HG03571 (cell line): Measurements from ENCODE around the gene ZFTA.
"Not testable (repeated sequence)": the region's sequence is repeated elsewhere in the genome, so short reads cannot be mapped to it uniquely, and the experiment has no call there.

Experiments used
- ATAC-seq: cut with Tn5 transposase; IDR thresholded peaks from one replicate; pipeline ENCODE4 v1.9.1; 2021; ENCODE audit not compliant: unreplicated experiment

Gene ZFTA

DNA sequence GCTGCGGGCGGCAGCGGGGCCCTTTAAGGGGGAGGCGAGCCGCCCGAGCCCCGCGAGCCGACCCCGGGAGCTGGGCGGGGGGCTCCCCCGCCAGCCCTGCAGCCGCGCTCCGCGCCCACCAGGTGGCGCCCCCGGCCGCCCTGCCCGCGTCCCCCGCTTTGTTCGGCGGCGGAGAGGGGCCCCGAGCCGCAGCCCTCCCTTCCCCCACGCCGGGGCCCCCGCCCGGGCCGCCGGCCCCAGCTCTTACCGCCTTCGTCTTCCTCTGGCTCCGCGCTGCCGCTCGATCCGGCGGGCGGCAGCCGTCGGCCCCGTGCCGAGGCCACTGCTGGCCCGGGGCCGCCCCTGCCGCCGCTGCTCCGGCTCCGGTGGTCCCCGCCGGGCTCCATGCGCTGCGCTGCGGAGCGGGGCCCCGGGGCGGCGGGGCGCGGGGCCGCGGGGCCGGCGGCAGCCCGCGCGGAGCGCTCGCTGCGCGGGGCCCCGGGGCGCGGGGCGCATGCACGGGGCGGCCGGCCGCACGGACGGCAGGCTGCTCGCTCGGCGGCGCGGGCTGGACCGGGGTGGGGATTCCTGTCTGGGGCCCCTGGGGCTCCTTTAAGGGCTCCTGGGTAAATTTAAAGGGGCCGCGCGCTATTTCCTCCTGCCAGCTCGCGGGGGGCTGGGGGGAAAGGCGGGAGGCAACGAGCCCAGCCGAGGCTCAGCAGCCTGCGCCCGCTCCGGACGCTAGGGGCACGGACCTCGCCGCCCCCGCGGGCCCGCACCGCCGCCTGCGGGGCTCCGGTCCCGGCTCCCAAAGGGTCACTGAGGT lies at the start of gene ZFTA:
TSS of gene ZFTA (minus strand) at position 539 of the 805 bp plus-strand sequence. CDS start at position 386, 153 bp downstream.
- ATAC-seq = peak; percentile 53

DNA sequence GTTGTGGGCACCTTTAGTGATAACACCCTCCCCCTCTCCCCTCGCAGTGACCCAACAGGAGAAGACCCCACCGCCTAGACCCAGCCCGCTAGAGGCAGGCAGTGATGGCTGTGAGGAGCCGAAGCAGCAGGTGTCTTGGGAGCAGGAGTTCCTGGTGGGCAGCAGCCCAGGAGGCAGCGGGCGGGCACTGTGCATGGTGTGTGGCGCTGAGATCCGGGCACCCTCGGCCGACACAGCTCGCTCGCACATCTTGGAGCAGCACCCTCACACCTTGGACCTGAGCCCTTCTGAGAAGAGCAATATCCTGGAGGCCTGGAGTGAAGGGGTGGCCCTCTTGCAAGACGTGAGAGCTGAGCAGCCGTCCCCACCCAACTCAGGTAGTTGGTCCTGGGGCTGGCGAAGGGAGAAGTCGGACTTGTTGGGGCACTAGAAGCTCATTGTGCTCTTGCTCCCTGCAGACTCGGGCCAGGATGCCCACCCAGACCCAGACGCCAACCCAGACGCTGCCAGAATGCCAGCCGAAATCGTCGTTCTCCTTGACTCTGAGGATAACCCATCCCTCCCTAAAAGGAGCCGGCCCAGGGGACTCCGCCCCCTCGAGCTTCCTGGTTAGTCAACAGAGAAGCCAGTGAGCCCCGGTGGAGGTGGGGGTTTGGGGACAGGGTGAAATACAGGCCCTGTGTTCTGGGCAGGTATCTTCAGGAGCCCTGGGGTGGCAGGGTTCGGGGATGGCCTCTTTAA lies 49.4 kb upstream of the ZFTA start:
- ATAC-seq = no peak

DNA sequence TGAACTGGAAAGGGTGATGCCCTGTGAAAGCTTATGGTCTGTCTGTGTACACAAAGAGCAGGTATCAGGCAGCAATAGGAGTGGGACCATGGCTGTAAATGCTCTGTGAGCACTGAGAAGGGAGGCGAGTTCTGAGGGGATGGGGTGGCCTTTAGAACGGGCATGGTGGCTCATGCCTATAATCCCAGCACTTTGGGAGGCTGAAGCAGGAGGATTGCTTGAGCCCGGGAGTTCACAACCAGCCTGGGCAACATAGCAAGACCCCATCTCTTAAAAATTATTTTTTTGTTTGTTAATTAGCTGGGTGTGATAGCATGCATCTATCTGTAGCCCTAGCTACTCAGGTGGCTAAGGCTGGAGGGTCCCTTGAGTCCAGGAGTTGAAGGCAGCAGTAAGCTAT lies 48.2 kb upstream of the ZFTA start:
- no peak for ATAC-seq

DNA sequence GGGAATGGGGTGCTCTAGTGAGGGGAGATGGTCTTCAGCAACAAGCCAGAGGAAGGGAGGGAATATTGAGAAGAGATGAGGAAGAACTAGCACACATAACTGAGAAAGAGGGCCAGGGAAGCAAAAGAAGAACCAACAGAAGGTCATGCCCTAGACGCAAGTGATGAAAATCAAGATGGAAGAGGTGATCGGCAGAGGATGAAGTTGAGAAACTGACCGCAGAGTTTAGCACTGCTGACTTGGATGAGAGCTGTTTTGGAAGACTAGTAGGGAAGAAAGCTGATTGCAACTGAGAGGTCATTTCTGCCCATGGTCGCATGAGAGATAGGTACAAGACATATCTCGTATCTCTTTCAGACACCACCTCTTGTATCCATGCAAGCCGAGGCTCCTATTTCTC lies 47.6 kb upstream of the ZFTA start:
- ATAC-seq = no peak

DNA sequence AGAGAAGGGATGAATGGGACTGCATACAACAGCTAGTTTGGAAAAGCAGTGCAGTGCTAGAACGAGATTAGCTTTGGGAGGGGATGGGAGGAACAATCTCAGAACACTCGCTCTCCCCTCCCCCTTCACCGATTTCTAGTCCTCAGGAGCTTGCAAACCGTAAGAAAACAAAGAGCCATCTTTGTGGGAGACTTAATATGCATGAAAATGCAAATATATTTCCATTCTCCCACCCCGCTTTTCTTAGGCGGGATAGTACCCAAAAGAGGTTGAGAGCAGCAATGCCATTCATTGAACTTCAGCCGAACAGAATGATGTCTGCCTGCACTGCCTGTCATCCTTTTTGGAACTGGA lies 45.8 kb upstream of the ZFTA start:
- ATAC-seq = no peak

DNA sequence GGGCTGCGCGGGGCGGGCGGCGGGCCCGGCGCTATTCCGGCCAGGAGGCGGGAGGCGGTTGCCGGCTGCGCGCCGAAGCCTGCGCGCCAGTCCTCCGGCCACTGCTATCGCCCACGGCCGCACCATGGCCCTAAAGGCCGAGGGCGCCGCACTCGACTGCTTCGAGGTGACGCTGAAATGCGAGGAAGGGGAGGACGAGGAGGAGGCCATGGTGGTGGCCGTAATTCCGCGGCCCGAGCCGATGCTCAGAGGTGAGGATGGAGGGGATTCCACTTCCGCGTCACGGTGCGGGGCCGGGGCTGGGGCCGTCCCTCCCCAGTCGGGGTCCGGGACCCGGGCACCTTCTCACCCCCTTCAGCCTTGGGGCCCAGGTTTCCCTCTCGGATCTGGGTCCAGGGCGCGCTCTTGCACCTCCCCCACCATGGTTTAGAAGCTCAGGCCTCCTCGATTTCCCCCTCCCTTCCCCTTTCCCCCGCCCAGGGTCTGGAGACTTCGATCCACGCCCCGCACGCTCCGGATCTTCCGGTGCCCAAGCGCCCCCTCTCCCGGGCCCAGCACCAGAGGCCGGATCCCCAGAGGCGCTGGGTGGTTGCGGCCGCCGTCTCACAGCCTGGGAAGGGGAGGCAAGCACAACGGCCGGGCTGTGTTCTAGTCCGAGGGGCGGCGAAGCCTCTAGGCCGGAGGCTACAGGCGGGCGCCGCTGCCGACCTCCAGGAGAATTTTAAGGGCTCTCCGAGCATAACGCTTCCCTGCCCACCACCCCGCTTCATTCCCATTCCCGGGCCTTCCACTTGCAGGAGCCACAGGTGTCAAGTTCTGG lies 45.2 kb upstream of the ZFTA start:
- peak; percentile 31 for ATAC-seq

DNA sequence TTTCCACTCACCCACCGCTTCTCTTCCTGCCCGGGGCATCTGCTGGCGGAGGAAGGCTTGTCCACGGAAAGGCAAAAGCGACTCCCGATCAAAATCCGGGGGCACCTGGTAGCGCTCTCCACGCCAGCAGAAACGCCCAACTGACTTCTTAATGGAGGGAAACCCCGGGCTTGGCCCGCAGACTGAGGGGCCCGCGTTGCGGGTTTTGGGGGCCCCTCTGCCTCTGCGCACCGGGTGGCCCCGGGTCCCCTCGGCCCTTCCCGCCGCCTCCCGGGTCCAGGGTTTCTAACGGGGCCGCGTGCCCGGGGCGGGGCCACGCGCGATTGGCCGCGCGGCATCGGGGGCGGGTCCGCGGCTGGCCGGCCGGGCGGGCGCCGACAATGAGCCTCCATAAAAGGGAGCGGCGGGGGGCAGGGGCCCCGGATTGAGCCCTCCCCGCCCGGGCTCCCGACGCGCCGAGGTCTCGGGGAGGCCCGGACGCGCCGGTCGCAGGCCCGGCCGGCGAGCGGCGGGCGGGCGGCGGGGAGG lies 44.5 kb upstream of the ZFTA start, which contains the start of gene SPINDOC:
TSS of gene SPINDOC (plus strand) at position 422 of the 528 bp plus-strand sequence. CDS start 231 bp downstream, outside the sequence.
- peak; percentile 87 for ATAC-seq

DNA sequence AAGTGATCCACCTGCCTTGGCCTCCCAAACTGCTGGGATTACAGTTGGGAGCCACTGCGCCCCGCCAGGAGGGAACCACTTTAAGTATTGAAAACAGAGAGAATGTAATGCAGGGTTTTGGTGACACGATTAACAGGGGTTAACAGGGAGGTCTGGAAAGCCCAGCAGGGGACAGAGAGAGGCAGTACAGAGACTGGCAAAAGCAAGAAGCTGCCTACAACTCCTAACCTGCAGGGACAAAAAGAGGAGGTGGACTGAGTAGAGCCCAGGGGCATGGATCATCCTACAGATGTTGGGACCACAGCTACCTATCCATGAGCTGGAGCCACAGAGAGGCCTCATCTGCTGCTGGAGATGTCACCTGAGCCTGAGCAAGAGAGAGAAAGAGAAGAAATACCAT lies 42.9 kb upstream of the ZFTA start:
- ATAC-seq = no peak

DNA sequence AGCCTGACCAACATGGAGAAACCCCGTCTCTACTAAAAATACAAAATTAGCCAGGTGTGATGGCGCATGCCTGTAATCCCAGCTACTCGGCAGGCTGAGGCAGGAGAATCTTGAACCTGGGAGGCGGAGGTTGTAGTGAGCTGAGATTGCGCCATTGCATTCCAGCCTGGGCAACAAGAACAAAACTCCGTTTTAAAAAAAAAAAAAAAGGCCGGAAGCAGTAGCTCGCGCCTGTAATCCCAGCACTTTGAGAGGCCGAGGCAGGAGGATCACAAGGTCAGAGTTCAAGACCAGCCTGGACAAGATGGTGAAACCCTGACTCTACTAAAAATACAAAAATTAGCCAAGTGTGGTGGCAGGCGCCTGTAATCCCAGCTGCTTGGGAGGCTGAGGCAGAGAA lies 41.8 kb upstream of the ZFTA start:
- not testable (repeated sequence) for ATAC-seq

DNA sequence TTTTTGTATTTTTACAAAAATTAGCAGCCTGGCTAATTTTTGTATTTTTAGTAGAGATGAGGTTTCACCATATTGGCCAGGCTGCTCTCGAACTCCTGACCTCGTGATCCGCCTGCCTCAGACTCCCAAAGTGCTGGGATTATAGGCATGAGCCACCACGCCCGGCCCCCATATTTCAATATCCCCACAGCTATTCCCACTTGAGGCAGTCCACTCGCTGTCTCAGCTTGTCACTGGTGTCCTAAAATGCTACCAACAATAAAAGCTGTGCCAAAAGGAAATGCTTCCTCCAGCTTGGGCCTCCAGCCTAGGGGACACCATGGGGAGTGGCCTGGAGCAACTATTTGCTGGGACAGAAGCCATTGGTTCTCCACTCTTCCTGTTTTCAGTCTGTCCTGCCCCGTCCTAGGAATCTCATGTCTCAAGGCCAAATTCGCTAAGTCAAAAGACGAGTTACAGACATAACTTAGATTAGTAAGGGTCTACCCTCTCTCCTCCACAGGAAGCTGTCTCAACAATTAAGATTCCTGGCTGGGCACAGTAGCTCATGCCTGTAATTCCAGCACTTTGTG lies 37.4 kb upstream of the ZFTA start:
- no peak for ATAC-seq

DNA sequence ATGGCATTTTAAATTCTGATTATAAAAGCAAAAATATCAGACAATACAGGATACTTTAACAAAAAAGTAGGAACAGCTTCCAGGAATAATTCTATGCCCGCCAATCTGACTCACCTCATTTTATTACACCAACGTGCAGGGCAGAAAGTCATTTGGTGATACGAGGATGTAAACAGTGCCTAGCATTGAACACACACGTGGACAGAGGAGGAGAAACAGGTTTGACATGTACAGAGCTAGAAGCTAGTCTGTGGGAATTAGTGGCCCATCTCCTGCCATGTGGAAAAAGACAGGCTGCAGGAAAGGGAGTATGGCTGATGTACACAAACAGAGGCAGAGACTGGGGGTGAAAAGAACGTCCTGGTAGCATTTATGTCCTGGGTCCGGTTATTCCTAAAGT lies 35.7 kb upstream of the ZFTA start:
- no peak for ATAC-seq

DNA sequence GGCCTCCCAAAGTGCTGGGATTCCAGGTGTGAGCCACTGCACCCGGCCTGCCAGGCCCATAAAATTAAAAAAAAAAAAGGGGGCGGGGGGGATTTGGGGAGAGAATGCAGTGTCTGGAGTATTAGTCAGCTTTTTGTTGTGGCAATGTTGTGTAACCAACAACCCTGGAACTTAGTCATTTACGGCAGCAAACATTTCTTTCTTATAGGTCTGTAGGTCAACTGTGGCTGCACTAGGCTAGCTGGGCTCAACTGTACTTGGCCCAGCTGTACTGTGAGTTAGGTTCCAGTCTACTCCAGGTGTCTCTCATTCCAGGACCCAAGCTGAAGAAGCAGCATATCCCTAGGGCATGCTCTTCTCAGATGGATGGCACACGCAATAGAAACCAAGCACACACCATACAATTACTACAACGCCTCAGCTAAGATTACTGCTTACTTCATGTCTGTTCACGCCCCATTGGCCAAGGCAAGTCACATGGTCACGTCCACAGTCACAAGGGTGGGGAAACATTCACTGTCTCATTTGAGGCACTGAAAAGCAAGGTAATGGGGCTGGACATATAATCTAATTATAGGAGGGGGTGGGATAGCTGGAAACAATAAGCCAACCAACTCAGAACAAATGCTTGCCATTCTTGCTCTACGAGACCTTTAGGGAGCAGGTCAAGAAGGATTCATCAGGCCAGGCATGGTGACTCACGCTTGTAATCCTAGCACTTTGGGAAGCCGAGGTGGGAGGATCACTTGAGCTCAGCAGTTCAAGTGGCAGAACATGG lies 34.3 kb upstream of the ZFTA start:
- ATAC-seq = no peak

DNA sequence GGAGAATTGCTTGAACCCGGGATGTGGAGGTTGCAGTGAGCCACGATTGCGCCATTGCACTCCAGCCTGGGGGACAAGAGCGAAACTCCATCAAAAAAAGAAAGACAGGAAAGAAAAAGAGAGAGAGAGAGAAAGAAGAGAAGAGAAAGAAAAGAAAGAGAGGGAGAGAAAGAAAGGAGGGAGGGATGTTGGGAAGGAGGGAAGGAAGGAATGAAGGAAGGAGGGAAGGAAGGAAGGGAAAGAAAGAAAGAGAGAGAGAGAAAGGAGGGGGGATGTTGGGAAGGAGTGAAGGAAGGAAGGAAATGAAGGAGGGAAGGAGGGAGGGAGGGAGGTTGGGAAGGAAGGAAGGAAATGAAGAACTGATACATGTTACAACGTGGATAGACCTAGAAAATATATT lies 32.3 kb upstream of the ZFTA start:
- no peak for ATAC-seq

DNA sequence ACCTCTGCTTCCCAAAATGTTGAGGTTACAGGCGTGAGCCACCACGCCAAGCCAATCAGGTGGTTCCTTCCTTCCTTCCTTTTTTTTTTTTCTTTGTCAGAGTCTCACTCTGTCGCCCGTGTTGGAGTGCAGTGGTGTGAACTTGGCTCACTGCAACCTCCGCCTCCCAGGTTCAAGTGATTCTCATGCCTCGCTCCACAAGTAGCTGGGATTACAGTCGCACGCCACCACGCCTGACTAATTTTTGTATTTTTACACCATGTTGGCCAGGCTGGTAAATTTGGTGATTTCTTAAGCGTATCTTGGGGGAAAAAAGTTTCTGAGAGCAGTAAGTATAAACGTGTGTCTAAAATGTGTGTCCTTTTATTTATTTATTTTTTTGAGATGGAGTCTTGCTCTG lies 26.5 kb upstream of the ZFTA start:
- no peak for ATAC-seq

DNA sequence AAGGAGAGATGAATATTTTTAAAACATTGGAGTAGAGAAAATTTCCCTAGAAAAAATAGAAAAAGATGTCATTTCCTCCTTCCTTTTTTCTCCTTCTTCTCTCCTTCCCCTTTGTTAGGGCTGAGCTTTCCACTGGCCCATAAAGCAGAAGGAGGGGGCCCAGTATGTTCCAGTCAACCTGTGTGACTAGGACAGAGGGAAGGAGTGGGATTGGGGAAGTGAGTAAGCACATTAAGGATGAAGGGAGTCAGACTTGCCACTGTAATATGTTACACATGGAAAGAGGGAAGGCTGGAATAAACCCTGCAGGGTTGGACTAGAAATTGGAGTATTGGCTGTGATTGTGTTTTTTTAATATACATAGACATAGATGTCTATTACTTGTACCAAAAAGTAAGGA lies 24.6 kb upstream of the ZFTA start:
- no peak for ATAC-seq

DNA sequence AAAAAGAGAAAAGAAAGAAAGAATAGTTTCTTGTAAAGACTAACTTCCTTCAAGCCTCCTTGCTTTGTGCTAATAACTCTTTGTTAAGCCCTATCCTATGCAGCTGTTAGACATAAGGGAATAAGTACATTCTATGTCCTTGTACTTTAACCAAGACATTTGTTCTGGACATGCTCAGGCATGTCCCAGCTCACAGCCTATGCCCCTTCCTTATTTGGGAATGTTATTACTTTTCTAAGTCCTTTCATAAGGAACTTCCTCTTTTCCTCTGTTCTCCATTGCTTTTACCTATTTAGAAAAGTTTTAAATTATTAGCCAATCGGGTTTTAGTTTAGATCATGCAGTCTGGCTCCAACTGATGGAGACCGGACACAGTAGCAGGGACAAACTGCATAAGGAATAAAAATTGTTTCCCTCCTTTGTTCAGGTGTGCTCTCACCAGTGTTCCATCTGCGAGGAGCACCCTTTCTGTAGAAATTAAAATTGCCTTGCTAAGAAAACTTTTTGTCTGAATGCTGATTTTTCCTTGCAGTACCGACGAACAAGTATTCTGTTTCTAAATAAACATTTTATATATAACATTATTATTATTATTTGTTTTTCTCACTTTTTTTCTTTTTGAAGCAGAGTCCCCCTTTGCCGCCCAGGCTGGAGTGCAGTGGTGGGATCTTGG lies 23.1 kb upstream of the ZFTA start:
- no peak for ATAC-seq

DNA sequence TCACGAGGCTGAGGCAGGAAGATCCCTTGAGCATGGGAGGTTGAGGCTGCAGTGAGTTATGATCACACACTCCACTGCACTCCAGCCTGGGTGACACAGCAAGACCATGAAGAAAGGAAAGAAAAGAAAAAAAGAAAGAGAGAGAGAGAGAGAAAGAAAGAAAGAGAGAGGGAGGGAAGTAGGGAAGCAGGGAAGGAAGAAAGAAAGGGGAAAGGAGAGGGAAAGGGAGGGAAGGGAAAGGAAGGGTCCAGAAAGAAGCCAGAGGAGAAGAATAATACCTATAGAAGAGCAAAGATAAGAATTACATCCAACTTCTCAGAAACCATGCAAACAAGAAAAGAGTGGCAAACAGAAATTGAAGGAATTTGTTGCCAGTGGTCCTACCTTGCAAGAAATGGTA lies 17.2 kb upstream of the ZFTA start:
- ATAC-seq = no peak

DNA sequence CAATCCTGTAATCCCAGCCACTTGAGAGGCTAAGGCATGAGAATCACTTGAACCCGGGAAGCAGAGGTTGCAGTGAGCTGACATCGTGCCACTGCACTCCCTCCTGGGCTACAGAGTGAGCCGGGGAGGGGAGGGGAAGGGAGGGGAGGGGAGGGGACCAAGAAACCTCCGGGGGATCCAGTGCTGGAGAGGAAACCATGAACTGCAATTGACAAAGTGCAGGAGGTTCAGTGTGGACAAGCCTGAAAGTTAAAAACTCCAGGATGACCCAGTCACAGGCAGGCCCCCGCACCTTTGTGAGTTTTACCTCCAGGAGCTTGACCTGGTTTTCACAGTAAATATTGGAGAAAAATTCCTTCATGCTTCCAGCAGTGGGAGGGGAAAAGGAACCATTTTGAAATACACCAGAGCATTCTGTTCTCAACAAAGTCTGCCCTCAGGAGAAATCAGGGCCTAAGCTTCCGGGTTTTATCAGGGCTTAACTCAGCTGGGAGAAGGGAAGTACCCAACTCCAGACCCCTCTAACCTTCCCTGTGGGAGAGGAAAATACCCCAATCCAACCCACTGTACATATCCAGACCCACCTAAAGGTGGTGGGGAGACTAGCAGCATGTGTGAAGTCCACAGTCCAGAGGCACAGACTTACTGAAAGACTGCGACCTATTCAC lies 15.5 kb upstream of the ZFTA start:
- ATAC-seq = no peak

DNA sequence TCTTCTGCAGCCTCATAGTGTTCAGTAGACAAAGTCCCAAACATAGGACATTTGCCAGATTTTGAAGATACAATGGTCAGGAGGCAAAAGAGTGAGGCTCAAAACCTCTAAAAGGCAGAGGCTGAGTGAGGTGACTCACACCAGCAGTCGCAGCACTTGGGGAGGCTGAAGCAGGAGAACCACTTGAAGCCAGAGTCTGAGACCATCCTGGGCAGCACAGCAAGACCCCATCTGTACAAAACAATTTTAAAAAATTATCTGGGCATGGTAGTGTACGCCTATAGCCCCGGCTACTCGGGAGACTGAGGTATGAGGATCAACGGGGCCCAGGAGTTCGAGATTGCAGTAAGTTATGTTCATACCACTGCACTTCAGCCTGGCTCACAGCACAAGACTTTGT lies 14.2 kb upstream of the ZFTA start:
- ATAC-seq = no peak
